GM20431 (cell line): ENCODE results near the gene CLIC6.

Source experiments
- in situ Hi-C: fragments of 300-500 bp; cut with MseI, MboI; formaldehyde crosslinking; loops from one replicate; pipeline ENCODE4 v1.15.0; 2020; ENCODE audit warnings: low sequenced_read_pairs; ENCODE audit not compliant: unreplicated experiment

Gene CLIC6

GRCh38 chr21:34690041-34690792 is 21.4 kb downstream of the CLIC6 start:
- in situ Hi-C loops, result no loop called here

- in situ Hi-C loops, result no loop called here
These were observed 22.0 kb downstream of the CLIC6 start for GRCh38 chr21:34690793-34691175.

GRCh38 chr21:34691390-34692032 is 22.7 kb downstream of the CLIC6 start:
- in situ Hi-C loops, result no loop called here

- in situ Hi-C loops, result no loop called here
These were observed 23.7 kb downstream of the CLIC6 start for GRCh38 chr21:34692458-34693020.

- in situ Hi-C loops, result no loop called here
These were observed 24.5 kb downstream of the CLIC6 start for GRCh38 chr21:34693192-34693810.

GRCh38 chr21:34695434-34695833 is 26.6 kb downstream of the CLIC6 start:
- in situ Hi-C loops, result no loop called here

GRCh38 chr21:34696121-34696520 is 27.3 kb downstream of the CLIC6 start:
- in situ Hi-C loops, result no loop called here

GRCh38 chr21:34697826-34698225 is 29.0 kb downstream of the CLIC6 start:
- in situ Hi-C loops, result no loop called here

- in situ Hi-C loops, result no loop called here
These were observed 29.6 kb downstream of the CLIC6 start for GRCh38 chr21:34698270-34699015.

GRCh38 chr21:34700605-34701004 is 31.8 kb downstream of the CLIC6 start:
- in situ Hi-C loops, result no loop called here

- in situ Hi-C loops, result no loop called here
These were observed 32.9 kb downstream of the CLIC6 start for GRCh38 chr21:34701726-34702125.

- in situ Hi-C loops, result no loop called here
These were observed 33.8 kb downstream of the CLIC6 start for GRCh38 chr21:34702341-34703170.

GRCh38 chr21:34703571-34703970 is 34.8 kb downstream of the CLIC6 start:
- in situ Hi-C loops, result no loop called here

- in situ Hi-C loops, result no loop called here
These were observed 35.3 kb downstream of the CLIC6 start for GRCh38 chr21:34704119-34704518.

- in situ Hi-C loops, result no loop called here
These were observed 36.2 kb downstream of the CLIC6 start for GRCh38 chr21:34705011-34705410.

GRCh38 chr21:34706337-34706736 is 37.5 kb downstream of the CLIC6 start:
- in situ Hi-C loops, result no loop called here

- in situ Hi-C loops, result no loop called here
These were observed 39.1 kb downstream of the CLIC6 start for GRCh38 chr21:34707876-34708325.

GRCh38 chr21:34713621-34714020 is 44.8 kb downstream of the CLIC6 start:
- in situ Hi-C loops, result no loop called here

GRCh38 chr21:34715518-34715917 is 46.7 kb downstream of the CLIC6 start:
- in situ Hi-C loops, result no loop called here
